HepG2 (cell line): Measurements from ENCODE around the gene SPSB2. TPM values are rescaled to one million over a fixed set of nuclear protein-coding genes. Genes with fewer than 3 reads are reported as not detected.
A peak's percentile ranks its signal among the peaks of the same experiment; 100 is the strongest.

Experiments
- ATAC-seq: fragments of 200-7000 bp; cut with Tn5 transposase; 3 replicates; pipeline ENCODE4 v1.9.1; 2020; ENCODE audit warnings: mild to moderate bottlenecking, moderate library complexity
- BruUV-seq: library from RNA; stranded (reverse); fragments of 400-500 nt; replicated peaks from 2 replicates; lab custom pipeline; 2021; lab: Mats Ljungman, UMichigan
- CTCF ChIA-PET: fragments of 300-600 bp; formaldehyde crosslinking; extraction: SDS; loops from one replicate; lab custom pipeline; 2021; ENCODE audit warnings: low total read pairs, inconsistent platforms, low intra/inter-chr PET ratio; lab: Yijun Ruan, JAX
- POLR2A ChIA-PET: fragments of 350-600 bp; sonication (Branson Sonifier 250); formaldehyde crosslinking; loops from one replicate; lab custom pipeline; 2020; ENCODE audit warnings: antibody characterized with exemption, inconsistent platforms; lab: Yijun Ruan, JAX
- DNase-seq: peaks from one replicate; pipeline ENCODE4 v3.0.0-alpha.2; 2015; ENCODE audit warnings: low spot score
- FAIRE-seq: peaks from 3 replicates; lab custom pipeline; 2011; peaks lifted over from hg19 to GRCh38; lab: Jason Lieb, UNC
- H2AFZ ChIP-seq: one replicate; pipeline ENCODE4 v1.6.1; 2011; ENCODE audit warnings: low read length, inconsistent platforms
- H3K27ac ChIP-seq: fragments of 300-600 bp; 3 replicates; pipeline ENCODE4 v1.8.0; 2011; ENCODE audit warnings: mixed run types, mild to moderate bottlenecking, mixed read lengths, low read length, inconsistent platforms; ENCODE audit not compliant: insufficient read depth; ENCODE audit errors: extremely low read length
- H3K27me3 ChIP-seq, 2 experiments: fragments of 200-600 bp in 1 of 2; 2 replicates in 1 of 2; 3 replicates in 1 of 2; pipeline versions ENCODE4 v1.6.0 to v1.8.0; 2011; ENCODE audit warnings: low read length in 2 of 2, mild to moderate bottlenecking in 2 of 2, moderate library complexity in 2 of 2, inconsistent platforms in 1 of 2; ENCODE audit not compliant: insufficient read depth in 2 of 2, control insufficient read depth in 1 of 2
- H3K36me3 ChIP-seq, 2 experiments: fragments of 200-600 bp in 1 of 2; replicated peaks in 1 of 2; 2 replicates in 1 of 2; 3 replicates in 1 of 2; pipeline versions ENCODE4 v1.5.1 to v1.8.0; 2011; ENCODE audit warnings: low read length in 2 of 2, inconsistent platforms in 1 of 2; ENCODE audit not compliant: insufficient read depth in 2 of 2, control insufficient read depth in 1 of 2
- H3K4me1 ChIP-seq: 2 replicates; pipeline ENCODE4 v1.5.1; 2012; ENCODE audit warnings: low read length, inconsistent platforms; ENCODE audit not compliant: insufficient read depth
- H3K4me2 ChIP-seq: 2 replicates; pipeline ENCODE4 v1.6.0; 2011; ENCODE audit warnings: low read depth, low read length, inconsistent platforms
- H3K4me3 ChIP-seq, 3 experiments: fragments of 200-600 bp in 1 of 3; sonication (generic), shearing (Covaris generic) in 1 of 3; replicated peaks in 1 of 3; 2 replicates each; pipeline ENCODE4 v1.5.1; 2011 to 2016; ENCODE audit warnings: low read length in 3 of 3, inconsistent platforms in 2 of 3, low read depth in 2 of 3, mild to moderate bottlenecking in 2 of 3, control low read depth in 1 of 3, mixed read lengths in 1 of 3; ENCODE audit not compliant: insufficient read depth in 1 of 3
- H3K79me2 ChIP-seq: one replicate; pipeline ENCODE4 v1.6.1; 2011; ENCODE audit warnings: low read length, inconsistent platforms; ENCODE audit not compliant: insufficient read depth
- H3K9ac ChIP-seq: 2 replicates; pipeline ENCODE4 v1.6.0; 2011; ENCODE audit warnings: mild to moderate bottlenecking, low read depth, low read length, inconsistent platforms; ENCODE audit not compliant: insufficient read depth
- H3K9me3 ChIP-seq: 2 replicates; pipeline ENCODE4 v1.5.1; 2012; ENCODE audit warnings: mild to moderate bottlenecking, low read length
- H4K20me1 ChIP-seq: 2 replicates; pipeline ENCODE4 v1.6.0; 2011; ENCODE audit warnings: inconsistent platforms, mild to moderate bottlenecking, low read length, moderate library complexity; ENCODE audit not compliant: insufficient read depth
- ARNT2 ChIP-seq: sonication (generic); formaldehyde crosslinking; IDR thresholded peaks from 2 replicates; pipeline ENCODE4 v1.8.0; 2022; ENCODE audit warnings: mild to moderate bottlenecking, low read depth, missing genetic modification reagents, moderate library complexity
- BRD4 ChIP-seq: sonication (generic); formaldehyde crosslinking; IDR thresholded peaks from 2 replicates; pipeline ENCODE4 v1.4.0; 2020; ENCODE audit warnings: missing genetic modification reagents
- POLR2G ChIP-seq: fragments of 200-400 bp; formaldehyde crosslinking; IDR thresholded peaks from 2 replicates; pipeline ENCODE4 v1.6.1; 2018; ENCODE audit warnings: mild to moderate bottlenecking, low read depth, low read length, moderate library complexity
- TAF15 ChIP-seq: fragments of 200-400 bp; formaldehyde crosslinking; IDR thresholded peaks from one replicate; pipeline ENCODE4 v1.6.1; 2018; ENCODE audit warnings: mild to moderate bottlenecking, low read depth, low read length; ENCODE audit not compliant: poor library complexity, severe bottlenecking
- ZNF263 ChIP-seq: sonication (generic); formaldehyde crosslinking; IDR thresholded peaks from 2 replicates; pipeline ENCODE4 v1.4.0; 2020; ENCODE audit warnings: missing genetic modification reagents
- ZNF598 ChIP-seq: sonication (generic); formaldehyde crosslinking; IDR thresholded peaks from 2 replicates; pipeline ENCODE4 v1.5.1; 2020; ENCODE audit warnings: mild to moderate bottlenecking, missing genetic modification reagents, borderline replicate concordance
- WGBS: methylation state at CpG from one replicate; pipeline ENCODE4 v1.1.6; 2017; ENCODE audit warnings: low lambda C conversion rate; 5-methylcytosine and 5-hydroxymethylcytosine counted together
- in situ Hi-C: cut with HindIII; loops from 2 replicates; pipeline ENCODE4 v1.10.0; 2017; ENCODE audit warnings: low pct_unique_long_range_greater_than_20kb; ENCODE audit not compliant: extremely low pct_ligation_motif_present
- intact Hi-C: fragments of 100-400 bp; cut with micrococcal nuclease; formaldehyde crosslinking; loops from one replicate; pipeline ENCODE4 v1.10.0; 2022; ENCODE audit not compliant: unreplicated experiment
- polyA plus RNA-seq, 8 experiments: library from polyadenylated mRNA; depleted of rRNA in 3 of 8; stranded (reverse) in 7 of 8; unstranded in 1 of 8; fragments of >200 nt; fragmentation: Illumina TruSeq in 4 of 8; extraction: Trizol in 4 of 8; gene quantifications; 2 replicates each; pipeline versions ENCODE4 v1.2.1 to v1.2.3, GENCODE V29; 2011 to 2016; ENCODE audit warnings: low read depth in 4 of 8, missing spikeins in 1 of 8, mixed read lengths in 1 of 8; ENCODE audit not compliant: insufficient read depth in 1 of 8
- total RNA-seq, 5 experiments: library from RNA; depleted of rRNA; stranded (reverse); fragments of >200 nt; fragmentation: Illumina TruSeq; extraction: Trizol; gene quantifications; 2 replicates each; pipeline ENCODE4 v1.2.3, GENCODE V29; 2016; ENCODE audit warnings: low read depth in 1 of 5
- TF ChIP-seq, protein P1 (sequence below): sonication (generic); formaldehyde crosslinking; IDR thresholded peaks from 2 replicates; pipeline ENCODE4 v1.4.0; 2020; ENCODE audit warnings: mild to moderate bottlenecking, missing genetic modification reagents

SPSB2 gene
- total and polyA plus RNA-seq, 2 of the 13 experiments (the other 11 are each of a cell fraction or from before 2014, with no cell fraction given) = 2.0 to 6.2 TPM

DNA sequence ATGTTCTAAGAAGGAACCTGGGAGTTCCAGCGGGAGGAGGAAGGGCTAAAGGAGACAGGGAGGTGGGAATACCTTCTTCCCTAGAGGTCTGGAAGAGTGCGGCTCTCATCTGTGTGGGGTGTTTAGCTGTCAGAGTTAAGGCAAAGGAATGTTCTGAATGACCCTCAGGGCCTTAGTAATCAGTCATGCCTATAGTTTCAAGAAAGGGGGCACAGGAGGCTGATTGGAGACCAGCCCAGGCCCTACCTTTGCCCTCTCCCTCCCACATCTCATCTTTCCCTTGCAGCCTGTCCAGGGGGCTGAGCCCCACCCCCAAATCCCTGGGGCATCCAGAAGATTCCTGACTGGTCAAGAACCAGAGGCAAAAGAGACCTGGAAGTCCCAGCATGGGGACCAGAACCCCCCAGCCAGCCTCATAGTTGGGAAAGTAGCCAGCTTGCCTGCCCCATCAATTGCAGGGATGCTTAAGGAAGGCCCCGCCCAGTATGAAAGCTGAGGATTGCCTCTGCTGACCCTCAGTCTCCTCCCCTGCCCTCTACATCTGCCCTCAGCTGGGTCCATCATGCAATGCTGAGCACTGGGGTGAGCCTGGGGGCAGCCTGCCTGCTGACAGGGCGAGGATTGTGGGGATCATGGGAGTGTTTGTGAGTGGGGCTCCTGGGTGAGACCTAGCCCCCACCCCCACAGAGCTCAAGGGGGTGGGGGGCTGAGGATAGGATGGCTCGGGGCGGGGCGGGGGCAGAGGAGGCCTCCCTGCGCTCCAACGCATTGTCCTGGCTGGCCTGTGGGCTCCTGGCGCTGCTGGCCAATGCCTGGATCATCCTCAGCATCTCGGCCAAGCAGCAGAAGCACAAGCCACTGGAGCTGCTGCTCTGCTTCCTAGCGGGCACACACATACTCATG lies 49.7 kb downstream of the SPSB2 start:
- peaks cover 4% of the 10 kb centered on the region for H3K79me2 ChIP-seq
- H3K4me1 ChIP-seq = peaks cover 37% of the 10 kb centered on the region
- intact Hi-C loops (loop anchor here (2.0 to 10.0 kb wide), 2 partner anchors 45 to 209 kb away; no protein-coding TSS in a partner anchor), in situ Hi-C loops (no loop called here)
- peaks cover 5 to 22% of the 10 kb centered on the region in 2 experiments; a peak in 4 of 5 replicates for H3K27me3 ChIP-seq
- no peak overlapping the region for H3K27ac ChIP-seq
- BruUV-seq = no TSS peak
- H3K9ac ChIP-seq = no peak overlapping the region
- H3K36me3 ChIP-seq = no peaks in the 10 kb centered on the region
- ATAC-seq (no peak), FAIRE-seq (no peak), DNase-seq (no peak)
- peak; percentile 26 for TF ChIP-seq TAF15
- TF ChIP-seq BRD4 (CRISPR knock-in tag) = no peak
- TF ChIP-seq POLR2G = peak; percentile 22; the same call in 1 of the 2 replicates
- no peaks in the 10 kb centered on the region for H3K9me3 ChIP-seq
- CTCF ChIA-PET = no interaction called here
- POLR2A ChIA-PET = interaction anchor here (0.6 to 1.0 kb wide), 2 partner anchors 9 to 70 kb away, joined by 3 to 6 read pairs; partner anchors contain the start of gene MLF2
- H3K4me2 ChIP-seq = no peak overlapping the region
- H4K20me1 ChIP-seq = no peaks in the 10 kb centered on the region
- H3K4me3 ChIP-seq = no peak overlapping the region
- H2AFZ ChIP-seq = no peak overlapping the region
- 79% methylated on average over 10 of the region's 12 CpGs for WGBS

DNA sequence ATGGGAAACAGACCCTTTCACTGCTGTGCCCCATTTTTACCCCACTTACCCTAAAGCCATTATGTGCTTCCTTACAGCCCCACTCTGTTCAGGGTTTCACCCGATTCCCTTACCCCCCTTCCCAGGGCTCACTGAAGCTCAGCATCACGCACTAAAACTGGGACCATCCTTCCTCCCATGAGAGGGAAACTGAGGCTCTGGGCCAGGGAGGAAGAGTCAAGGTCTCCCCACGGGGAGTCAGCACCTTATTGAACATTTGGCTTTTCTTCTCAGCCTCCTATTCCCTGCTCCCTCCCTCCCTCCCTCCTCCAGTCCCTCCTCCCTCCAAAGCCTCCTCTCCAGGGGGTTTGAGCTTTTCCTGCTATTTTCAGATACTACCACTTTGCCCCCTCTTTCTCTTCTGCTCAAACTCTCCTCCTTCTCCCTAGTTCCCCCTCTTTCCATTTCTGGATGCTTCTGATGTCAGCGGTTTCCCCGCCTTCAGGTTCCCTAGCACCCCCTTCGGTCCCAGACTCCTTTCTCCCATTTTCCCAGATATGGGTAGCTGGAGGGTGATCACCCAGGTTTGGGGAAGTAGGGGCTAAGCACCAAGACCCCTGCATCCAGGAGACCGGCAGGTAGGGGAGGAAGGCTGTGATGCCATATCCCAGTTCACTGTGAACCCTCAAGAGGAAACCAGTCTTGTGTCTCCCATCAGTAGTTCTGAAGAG lies 50.5 kb downstream of the SPSB2 start:
- 71% methylated on average over 7 of the region's 7 CpGs for WGBS
- H4K20me1 ChIP-seq = no peaks in the 10 kb centered on the region
- peaks cover 5 to 24% of the 10 kb centered on the region in 2 experiments; a peak in 4 of 5 replicates for H3K27me3 ChIP-seq
- no peaks in the 10 kb centered on the region for H3K36me3 ChIP-seq
- H3K4me2 ChIP-seq = no peak overlapping the region
- ChIA-PET CTCF (no interaction called here), POLR2A (interaction anchor here (1.0 to 2.0 kb wide), 2 partner anchors 69 kb away, joined by 6 to 13 read pairs; partner anchors contain the start of gene MLF2)
- no peak for DNase-seq
- H3K4me1 ChIP-seq = peaks cover 42% of the 10 kb centered on the region
- H3K79me2 ChIP-seq = no peaks in the 10 kb centered on the region
- no peak overlapping the region for H3K27ac ChIP-seq
- H3K4me3 ChIP-seq = no peak overlapping the region
- no peak overlapping the region for H2AFZ ChIP-seq
- in situ Hi-C loops (no loop called here), intact Hi-C loops (loop anchor here (10.0 kb wide), 1 partner anchor 208 kb away; no protein-coding TSS in a partner anchor)
- ATAC-seq = no peak
- no peak for FAIRE-seq
- H3K9me3 ChIP-seq = no peaks in the 10 kb centered on the region
- TF ChIP-seq, protein P1, sequence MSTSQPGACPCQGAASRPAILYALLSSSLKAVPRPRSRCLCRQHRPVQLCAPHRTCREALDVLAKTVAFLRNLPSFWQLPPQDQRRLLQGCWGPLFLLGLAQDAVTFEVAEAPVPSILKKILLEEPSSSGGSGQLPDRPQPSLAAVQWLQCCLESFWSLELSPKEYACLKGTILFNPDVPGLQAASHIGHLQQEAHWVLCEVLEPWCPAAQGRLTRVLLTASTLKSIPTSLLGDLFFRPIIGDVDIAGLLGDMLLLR (CRISPR knock-in tag) = no peak
- peak; percentile 52; the same call in 1 of the 2 replicates for TF ChIP-seq ZNF263
- peak; percentile 52 for TF ChIP-seq POLR2G
- no peak for TF ChIP-seq ZNF598 (CRISPR knock-in tag)
- TF ChIP-seq ARNT2 (CRISPR knock-in tag) = no peak
- H3K9ac ChIP-seq = no peak overlapping the region
- no TSS peak for BruUV-seq
